H9 (cell line): ENCODE results near the gene BFSP2. TPM values are rescaled to one million over a fixed set of nuclear protein-coding genes. Genes with fewer than 3 reads are reported as not detected.

Source experiments
- DNase-seq: peaks from one replicate; pipeline ENCODE4 v3.0.0-alpha.2; 2017
- H2AFZ ChIP-seq: one replicate; pipeline ENCODE4 v1.6.1; 2013; ENCODE audit warnings: mild to moderate bottlenecking, low read length, control low read depth, moderate library complexity
- H2AK5ac ChIP-seq: 2 replicates; pipeline ENCODE4 v1.6.1; 2013; ENCODE audit warnings: low read length, control low read depth, mixed read lengths; ENCODE audit not compliant: insufficient read length
- H2BK120ac ChIP-seq: one replicate; pipeline ENCODE4 v1.6.1; 2013; ENCODE audit warnings: low read depth, mild to moderate bottlenecking, low read length, control low read depth, inconsistent platforms; ENCODE audit not compliant: poor library complexity, severe bottlenecking
- H2BK12ac ChIP-seq: 2 replicates; pipeline ENCODE4 v1.6.1; 2013; ENCODE audit warnings: low read length, control low read depth, mixed read lengths, low read depth; ENCODE audit not compliant: insufficient read length
- H2BK15ac ChIP-seq: 2 replicates; pipeline ENCODE4 v1.6.1; 2013; ENCODE audit warnings: low read depth, low read length, control low read depth
- H2BK20ac ChIP-seq: one replicate; pipeline ENCODE4 v1.6.1; 2013; ENCODE audit warnings: low read depth, mild to moderate bottlenecking, low read length, control low read depth, inconsistent platforms; ENCODE audit not compliant: poor library complexity, severe bottlenecking
- H2BK5ac ChIP-seq: 2 replicates; pipeline ENCODE4 v1.6.1; 2013; ENCODE audit warnings: low read length, control low read depth, mixed read lengths; ENCODE audit not compliant: insufficient read length
- H3K14ac ChIP-seq: 2 replicates; pipeline ENCODE4 v1.6.1; 2013; ENCODE audit warnings: low read length, control low read depth; ENCODE audit not compliant: insufficient read depth
- H3K18ac ChIP-seq: 2 replicates; pipeline ENCODE4 v1.6.1; 2013; ENCODE audit warnings: low read depth, mild to moderate bottlenecking, mixed read lengths, low read length, control low read depth; ENCODE audit not compliant: insufficient read length
- H3K23ac ChIP-seq: 2 replicates; pipeline ENCODE4 v1.6.1; 2013; ENCODE audit warnings: low read length, control low read depth, mixed read lengths, low read depth; ENCODE audit not compliant: insufficient read length
- H3K23me2 ChIP-seq: 2 replicates; pipeline ENCODE4 v1.6.1; 2013; ENCODE audit warnings: low read depth, mild to moderate bottlenecking, mixed read lengths, low read length, control low read depth; ENCODE audit not compliant: insufficient read length, poor library complexity, severe bottlenecking
- H3K27ac ChIP-seq: 2 replicates; pipeline ENCODE4 v1.5.1; 2013; ENCODE audit warnings: low read length, control low read depth, mixed read lengths, low read depth; ENCODE audit not compliant: insufficient read length
- H3K27me3 ChIP-seq: 2 replicates; pipeline ENCODE4 v1.6.1; 2013; ENCODE audit warnings: low read length, control low read depth, inconsistent platforms; ENCODE audit not compliant: insufficient read depth
- H3K4ac ChIP-seq: 2 replicates; pipeline ENCODE4 v1.6.1; 2013; ENCODE audit warnings: low read depth, mild to moderate bottlenecking, control low read depth, inconsistent platforms, low read length, moderate library complexity
- H3K4me1 ChIP-seq: 2 replicates; pipeline ENCODE4 v1.6.1; 2013; ENCODE audit warnings: low read length, control low read depth, inconsistent platforms; ENCODE audit not compliant: insufficient read depth
- H3K4me2 ChIP-seq: 2 replicates; pipeline ENCODE4 v1.6.1; 2013; ENCODE audit warnings: low read length, control low read depth, mixed read lengths; ENCODE audit not compliant: insufficient read length, insufficient read depth
- H3K56ac ChIP-seq: 2 replicates; pipeline ENCODE4 v1.6.1; 2013; ENCODE audit warnings: low read depth, mild to moderate bottlenecking, mixed read lengths, low read length, control low read depth; ENCODE audit not compliant: insufficient read length
- H3K79me1 ChIP-seq: 2 replicates; pipeline ENCODE4 v1.6.1; 2013; ENCODE audit warnings: low read depth, mild to moderate bottlenecking, moderate library complexity, low read length, control low read depth, inconsistent platforms; ENCODE audit not compliant: insufficient read depth, poor library complexity, severe bottlenecking
- H3K79me2 ChIP-seq: 2 replicates; pipeline ENCODE4 v1.6.1; 2013; ENCODE audit warnings: low read length, control low read depth, inconsistent platforms; ENCODE audit not compliant: insufficient read depth
- H3K9ac ChIP-seq: 2 replicates; pipeline ENCODE4 v1.6.1; 2013; ENCODE audit warnings: low read length, control low read depth, mixed read lengths; ENCODE audit not compliant: insufficient read length; ENCODE audit errors: extremely low read depth
- H3K9me3 ChIP-seq: one replicate; pipeline ENCODE4 v1.6.1; 2013; ENCODE audit warnings: low read depth, low read length, inconsistent platforms; ENCODE audit not compliant: control insufficient read depth
- H3T11ph ChIP-seq: one replicate; pipeline ENCODE4 v1.6.1; 2013; ENCODE audit warnings: mild to moderate bottlenecking, low read length, control low read depth, inconsistent platforms
- H4K20me1 ChIP-seq: one replicate; pipeline ENCODE4 v1.6.1; 2013; ENCODE audit not compliant: control insufficient read depth, insufficient read length, insufficient read depth
- H4K5ac ChIP-seq: 2 replicates; pipeline ENCODE4 v1.6.1; 2013; ENCODE audit warnings: low read depth, mild to moderate bottlenecking, mixed read lengths, low read length, control low read depth; ENCODE audit not compliant: insufficient read length
- H4K8ac ChIP-seq: replicated peaks from 2 replicates; pipeline ENCODE4 v1.6.1; 2013; ENCODE audit warnings: low read length, control low read depth, mixed read lengths, low read depth; ENCODE audit not compliant: insufficient read length
- H4K91ac ChIP-seq: 2 replicates; pipeline ENCODE4 v1.6.1; 2013; ENCODE audit warnings: low read depth, mild to moderate bottlenecking, moderate library complexity, mixed read lengths, low read length, control low read depth; ENCODE audit not compliant: insufficient read length
- H3K27ac Mint-ChIP-seq, 3 experiments: 2 replicates in 2 of 3; 3 replicates in 1 of 3; pipeline ENCODE4 v1.8.0; 2020 to 2021; ENCODE audit warnings: mixed read lengths in 3 of 3, mild to moderate bottlenecking in 1 of 3, moderate library complexity in 1 of 3
- H3K27me3 Mint-ChIP-seq: 2 replicates; pipeline ENCODE4 v1.8.0; 2021; ENCODE audit warnings: low read depth, mild to moderate bottlenecking, moderate library complexity, mixed read lengths
- H3K36me3 Mint-ChIP-seq, 3 experiments: 2 replicates in 2 of 3; 3 replicates in 1 of 3; pipeline ENCODE4 v1.8.0; 2020 to 2021; ENCODE audit warnings: low read depth in 3 of 3, mixed read lengths in 3 of 3; ENCODE audit not compliant: insufficient read depth in 1 of 3
- H3K4me1 Mint-ChIP-seq, 2 experiments: 2 replicates each; pipeline ENCODE4 v1.8.0; 2020; ENCODE audit warnings: mixed read lengths in 2 of 2
- H3K4me3 Mint-ChIP-seq, 2 experiments: 2 replicates in 1 of 2; 3 replicates in 1 of 2; pipeline ENCODE4 v1.8.0; 2020 to 2021; ENCODE audit warnings: mild to moderate bottlenecking in 2 of 2, mixed read lengths in 2 of 2, moderate library complexity in 1 of 2
- H3K9me3 Mint-ChIP-seq, 2 experiments: 2 replicates in 1 of 2; 3 replicates in 1 of 2; pipeline ENCODE4 v1.8.0; 2020; ENCODE audit warnings: mild to moderate bottlenecking in 2 of 2, mixed read lengths in 2 of 2, moderate library complexity in 1 of 2
- CTCF ChIP-seq: fragments of 200-600 bp; sonication (generic); conservative IDR thresholded peaks from 3 replicates; pipeline ENCODE4 v1.8.0; 2021; ENCODE audit warnings: antibody characterized with exemption, mild to moderate bottlenecking
- WGBS: extraction: QIAGEN DNeasy Blood & Tissue Kit; methylation state at CpG from one replicate; pipeline ENCODE4 v1.1.7; 2013; ENCODE audit warnings: missing lambda C conversion rate, low lambda C conversion rate, mixed read lengths; ENCODE audit not compliant: insufficient read length; ENCODE audit errors: extremely low coverage; 5-methylcytosine and 5-hydroxymethylcytosine counted together
- total RNA-seq: library from RNA; stranded (reverse); gene quantifications from 2 replicates; pipeline ENCODE4 v1.2.1, GENCODE V29; 2021

Gene BFSP2
- total RNA-seq, 1 experiment from 2014 or later = not detected

GRCh38 chr3:133384331-133385027, 15.4 kb upstream of the BFSP2 start:
- H3K36me3 Mint-ChIP-seq = peaks cover 0 to 3% (median 0%) of the 10 kb centered on the region in 3 experiments; a peak in 3 of 7 replicates
- H3K9ac ChIP-seq = no peak overlapping the region
- no peaks in the 10 kb centered on the region for H3K27me3 Mint-ChIP-seq

More at GRCh38 chr3:133384331-133385027, 15.4 kb upstream of the BFSP2 start:
- H3K4me1 Mint-ChIP-seq = peaks cover 17 to 21% of the 10 kb centered on the region in 2 experiments
- no peaks in the 10 kb centered on the region for H3K23me2 ChIP-seq
- no peak overlapping the region for H2BK20ac ChIP-seq
- H2BK120ac ChIP-seq = no peak overlapping the region
- H2BK12ac ChIP-seq = no peak overlapping the region
- no peaks in the 10 kb centered on the region for H3K4me1 ChIP-seq
- H3K23ac ChIP-seq = no peak overlapping the region
- WGBS = no CpG with 5 or more reads among the region's 13 CpGs
- H3K27me3 ChIP-seq = no peaks in the 10 kb centered on the region
- no peaks in the 10 kb centered on the region for H3K9me3 Mint-ChIP-seq
- no peak overlapping the region for H2BK5ac ChIP-seq
- no peak overlapping the region for H3T11ph ChIP-seq
- no peaks in the 10 kb centered on the region for H3K79me2 ChIP-seq
- H2AFZ ChIP-seq = no peak overlapping the region
- H2BK15ac ChIP-seq = no peak overlapping the region; the same call in 1 of the 2 replicates
- H3K18ac ChIP-seq = no peak overlapping the region
- no peak overlapping the region for H3K27ac ChIP-seq
- H4K20me1 ChIP-seq = no peaks in the 10 kb centered on the region
- H4K5ac ChIP-seq = no peak overlapping the region
- no peak overlapping the region for H4K91ac ChIP-seq
- no peak overlapping the region for H3K4me2 ChIP-seq
- no peaks in the 10 kb centered on the region for H3K79me1 ChIP-seq
- no peak overlapping the region for H3K4me3 Mint-ChIP-seq
- no peak overlapping the region for H3K56ac ChIP-seq
- H4K8ac ChIP-seq = no peak overlapping the region
- H3K4ac ChIP-seq = no peak overlapping the region
- TF ChIP-seq CTCF = peak; percentile 95
- no peaks in the 10 kb centered on the region for H3K9me3 ChIP-seq
- H3K14ac ChIP-seq = no peak overlapping the region; the same call in 1 of the 2 replicates
- no peak overlapping the region for H3K27ac Mint-ChIP-seq
- DNase-seq = peak; percentile 83
- H2AK5ac ChIP-seq = no peak overlapping the region
